ENCODE measurements around the gene SMCHD1. TPM values are rescaled to one million over a fixed set of nuclear protein-coding genes. Genes with fewer than 3 reads are reported as not detected.

SMCHD1 gene
- total and polyA plus RNA-seq, 2 experiments from 2014 or later = 7.7 to 39.0 TPM

DNA sequence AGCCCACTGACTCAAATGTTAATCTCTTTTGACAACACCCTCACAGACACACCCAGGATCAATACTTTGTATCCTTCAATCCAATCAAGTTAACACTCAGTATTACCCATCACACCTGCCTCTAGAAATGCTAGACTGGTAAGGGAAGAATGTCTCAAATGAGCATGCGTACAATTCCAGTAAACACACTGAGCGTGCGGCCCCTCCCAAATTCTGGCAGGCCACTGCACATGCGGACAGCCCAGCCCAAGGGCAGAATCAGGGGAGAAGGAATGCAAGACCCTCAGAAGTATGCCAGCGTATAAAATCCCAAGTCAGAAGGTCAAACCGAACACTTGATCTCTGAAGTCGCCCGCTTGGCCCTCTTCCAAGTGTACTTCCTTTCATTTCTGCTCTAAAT, 183.7 kb downstream of the SMCHD1 start (continued):
- TF ChIP-seq, protein P1, sequence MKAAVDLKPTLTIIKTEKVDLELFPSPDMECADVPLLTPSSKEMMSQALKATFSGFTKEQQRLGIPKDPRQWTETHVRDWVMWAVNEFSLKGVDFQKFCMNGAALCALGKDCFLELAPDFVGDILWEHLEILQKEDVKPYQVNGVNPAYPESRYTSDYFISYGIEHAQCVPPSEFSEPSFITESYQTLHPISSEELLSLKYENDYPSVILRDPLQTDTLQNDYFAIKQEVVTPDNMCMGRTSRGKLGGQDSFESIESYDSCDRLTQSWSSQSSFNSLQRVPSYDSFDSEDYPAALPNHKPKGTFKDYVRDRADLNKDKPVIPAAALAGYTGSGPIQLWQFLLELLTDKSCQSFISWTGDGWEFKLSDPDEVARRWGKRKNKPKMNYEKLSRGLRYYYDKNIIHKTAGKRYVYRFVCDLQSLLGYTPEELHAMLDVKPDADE (IDR thresholded peaks at IDR 0.05) = no peak
- TF ChIP-seq, protein P2, sequence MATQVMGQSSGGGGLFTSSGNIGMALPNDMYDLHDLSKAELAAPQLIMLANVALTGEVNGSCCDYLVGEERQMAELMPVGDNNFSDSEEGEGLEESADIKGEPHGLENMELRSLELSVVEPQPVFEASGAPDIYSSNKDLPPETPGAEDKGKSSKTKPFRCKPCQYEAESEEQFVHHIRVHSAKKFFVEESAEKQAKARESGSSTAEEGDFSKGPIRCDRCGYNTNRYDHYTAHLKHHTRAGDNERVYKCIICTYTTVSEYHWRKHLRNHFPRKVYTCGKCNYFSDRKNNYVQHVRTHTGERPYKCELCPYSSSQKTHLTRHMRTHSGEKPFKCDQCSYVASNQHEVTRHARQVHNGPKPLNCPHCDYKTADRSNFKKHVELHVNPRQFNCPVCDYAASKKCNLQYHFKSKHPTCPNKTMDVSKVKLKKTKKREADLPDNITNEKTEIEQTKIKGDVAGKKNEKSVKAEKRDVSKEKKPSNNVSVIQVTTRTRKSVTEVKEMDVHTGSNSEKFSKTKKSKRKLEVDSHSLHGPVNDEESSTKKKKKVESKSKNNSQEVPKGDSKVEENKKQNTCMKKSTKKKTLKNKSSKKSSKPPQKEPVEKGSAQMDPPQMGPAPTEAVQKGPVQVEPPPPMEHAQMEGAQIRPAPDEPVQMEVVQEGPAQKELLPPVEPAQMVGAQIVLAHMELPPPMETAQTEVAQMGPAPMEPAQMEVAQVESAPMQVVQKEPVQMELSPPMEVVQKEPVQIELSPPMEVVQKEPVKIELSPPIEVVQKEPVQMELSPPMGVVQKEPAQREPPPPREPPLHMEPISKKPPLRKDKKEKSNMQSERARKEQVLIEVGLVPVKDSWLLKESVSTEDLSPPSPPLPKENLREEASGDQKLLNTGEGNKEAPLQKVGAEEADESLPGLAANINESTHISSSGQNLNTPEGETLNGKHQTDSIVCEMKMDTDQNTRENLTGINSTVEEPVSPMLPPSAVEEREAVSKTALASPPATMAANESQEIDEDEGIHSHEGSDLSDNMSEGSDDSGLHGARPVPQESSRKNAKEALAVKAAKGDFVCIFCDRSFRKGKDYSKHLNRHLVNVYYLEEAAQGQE (IDR thresholded peaks at IDR 0.05; ENCODE audit: unreplicated experiment) = no peak
- no peak for TF ChIP-seq ZNF114 (CRISPR knock-in tag; IDR thresholded peaks at IDR 0.05)

- no peak overlapping the region for H3K27ac ChIP-seq (ENCODE audit: low read depth)
- H3K4me3 Mint-ChIP-seq = no peak overlapping the region
- no peak for ATAC-seq
- peaks cover 32% of the 10 kb centered on the region for H3K27me3 Mint-ChIP-seq (ENCODE audit: insufficient read depth, low read depth, poor library complexity)
- no peaks in the 10 kb centered on the region; the same call in 1 of the 2 replicates for H3K4me1 ChIP-seq (ENCODE audit: insufficient read depth)
- H3K27ac Mint-ChIP-seq = no peak overlapping the region
- no peak overlapping the region for H3K4me3 ChIP-seq
- H3K36me3 ChIP-seq (ENCODE audit: insufficient read depth) = no peaks in the 10 kb centered on the region
- DNase-seq (ENCODE audit: low spot score) = no peak
- H3K27me3 ChIP-seq (ENCODE audit: insufficient read depth) = peaks cover 30% of the 10 kb centered on the region
- H3K4me1 Mint-ChIP-seq = no peaks in the 10 kb centered on the region; the same call in 2 of the 3 replicates
- no peaks in the 10 kb centered on the region for H3K79me2 ChIP-seq (replicated peaks; ENCODE audit: insufficient read depth)
- H3K4me2 ChIP-seq = no peak overlapping the region
- H4K20me1 ChIP-seq (replicated peaks; ENCODE audit: insufficient read depth) = no peaks in the 10 kb centered on the region
- peaks cover 4% of the 10 kb centered on the region; the same call in 1 of the 3 replicates for H3K36me3 Mint-ChIP-seq (ENCODE audit: low read depth)
- H3F3A ChIP-seq (replicated peaks; ENCODE audit: low read depth) = no peaks in the 10 kb centered on the region
- peaks cover 15% of the 10 kb centered on the region for H3K9me3 Mint-ChIP-seq
- H3K9me2 ChIP-seq (ENCODE audit: insufficient read depth) = no peaks in the 10 kb centered on the region
- H2AFZ ChIP-seq = no peak overlapping the region
- TF ChIP-seq ZNF331 (CRISPR knock-in tag; IDR thresholded peaks at IDR 0.05; ENCODE audit: low read depth) (no peak), POLR2AphosphoS5 (IDR thresholded peaks at IDR 0.05; ENCODE audit: low read depth) (no peak), STAT1 (IDR thresholded peaks at IDR 0.05; ENCODE audit: unreplicated experiment) (no peak), ZNF114 (CRISPR knock-in tag; IDR thresholded peaks at IDR 0.05) (no peak), ZNF462 (CRISPR knock-in tag; IDR thresholded peaks at IDR 0.05) (no peak)
- TF ChIP-seq, protein P2 (IDR thresholded peaks at IDR 0.05; ENCODE audit: unreplicated experiment) = no peak
- TF ChIP-seq, protein P3, sequence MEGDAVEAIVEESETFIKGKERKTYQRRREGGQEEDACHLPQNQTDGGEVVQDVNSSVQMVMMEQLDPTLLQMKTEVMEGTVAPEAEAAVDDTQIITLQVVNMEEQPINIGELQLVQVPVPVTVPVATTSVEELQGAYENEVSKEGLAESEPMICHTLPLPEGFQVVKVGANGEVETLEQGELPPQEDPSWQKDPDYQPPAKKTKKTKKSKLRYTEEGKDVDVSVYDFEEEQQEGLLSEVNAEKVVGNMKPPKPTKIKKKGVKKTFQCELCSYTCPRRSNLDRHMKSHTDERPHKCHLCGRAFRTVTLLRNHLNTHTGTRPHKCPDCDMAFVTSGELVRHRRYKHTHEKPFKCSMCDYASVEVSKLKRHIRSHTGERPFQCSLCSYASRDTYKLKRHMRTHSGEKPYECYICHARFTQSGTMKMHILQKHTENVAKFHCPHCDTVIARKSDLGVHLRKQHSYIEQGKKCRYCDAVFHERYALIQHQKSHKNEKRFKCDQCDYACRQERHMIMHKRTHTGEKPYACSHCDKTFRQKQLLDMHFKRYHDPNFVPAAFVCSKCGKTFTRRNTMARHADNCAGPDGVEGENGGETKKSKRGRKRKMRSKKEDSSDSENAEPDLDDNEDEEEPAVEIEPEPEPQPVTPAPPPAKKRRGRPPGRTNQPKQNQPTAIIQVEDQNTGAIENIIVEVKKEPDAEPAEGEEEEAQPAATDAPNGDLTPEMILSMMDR (conservative IDR thresholded peaks at IDR 0.05; ENCODE audit: low read depth in 2 of 2) = no peak
Measured at GRCh38 chr18:2840521-2840920, 185.0 kb downstream of the SMCHD1 start.
